ENCODE measurements around the gene SCAPER. TPM values are rescaled to one million over a fixed set of nuclear protein-coding genes. Genes with fewer than 3 reads are reported as not detected.

SCAPER gene
- total and polyA plus RNA-seq, 2 of the 4 experiments (the other 2 are of a cell fraction), result 2.9 to 9.7 TPM

- CTCF ChIA-PET, result no interaction called here
- in situ Hi-C loops (cut with MboI; ENCODE audit: low sequenced_read_pairs), result no loop called here
These were observed 89.7 kb downstream of the SCAPER start for GRCh38 chr15:76815421-76815820.

More at GRCh38 chr15:76815421-76815820, 89.7 kb downstream of the SCAPER start:
- no peak overlapping the region for H3K4me2 ChIP-seq (ENCODE audit: low read depth, low read length)
- H3K4me3 ChIP-seq (ENCODE audit: insufficient read depth, low read depth, low read length), result no peak overlapping the region
- no peak for DNase-seq
- H2BK15ac ChIP-seq (ENCODE audit: low read depth, low read length), result no peak overlapping the region
- no peaks in the 10 kb centered on the region for H3K27me3 ChIP-seq (ENCODE audit: control insufficient read depth, insufficient read depth, low read length)
- H3K56ac ChIP-seq (ENCODE audit: extremely low read depth, insufficient read depth, low read length), result no peak overlapping the region
- no peak overlapping the region for H3K4ac ChIP-seq (ENCODE audit: low read depth, low read length)
- TF ChIP-seq MAFK (IDR thresholded peaks at IDR 0.05; ENCODE audit: low read depth, low read length) (no peak), RFX5 (IDR thresholded peaks at IDR 0.05; ENCODE audit: low read depth, low read length) (no peak), FOS (IDR thresholded peaks at IDR 0.05; ENCODE audit: low read depth, low read length) (no peak), NFE2L2 (IDR thresholded peaks at IDR 0.05; ENCODE audit: low read depth, low read length) (no peak), RCOR1 (IDR thresholded peaks at IDR 0.05; ENCODE audit: insufficient replicate concordance, low read length) (no peak), RAD21 (IDR thresholded peaks at IDR 0.05; ENCODE audit: low read length) (no peak), BHLHE40 (IDR thresholded peaks at IDR 0.05; ENCODE audit: low read depth, low read length) (no peak), POLR2A (IDR thresholded peaks at IDR 0.05; ENCODE audit: low read depth, low read length) (no peak), SMC3 (IDR thresholded peaks at IDR 0.05; ENCODE audit: low read depth, low read length) (no peak), CHD1 (IDR thresholded peaks at IDR 0.05; ENCODE audit: low read depth, low read length) (no peak), MXI1 (IDR thresholded peaks at IDR 0.05; ENCODE audit: borderline replicate concordance, low read depth, low read length) (no peak), MAZ (IDR thresholded peaks at IDR 0.05; ENCODE audit: borderline replicate concordance, low read depth, low read length) (no peak)
- TF ChIP-seq, protein P1, sequence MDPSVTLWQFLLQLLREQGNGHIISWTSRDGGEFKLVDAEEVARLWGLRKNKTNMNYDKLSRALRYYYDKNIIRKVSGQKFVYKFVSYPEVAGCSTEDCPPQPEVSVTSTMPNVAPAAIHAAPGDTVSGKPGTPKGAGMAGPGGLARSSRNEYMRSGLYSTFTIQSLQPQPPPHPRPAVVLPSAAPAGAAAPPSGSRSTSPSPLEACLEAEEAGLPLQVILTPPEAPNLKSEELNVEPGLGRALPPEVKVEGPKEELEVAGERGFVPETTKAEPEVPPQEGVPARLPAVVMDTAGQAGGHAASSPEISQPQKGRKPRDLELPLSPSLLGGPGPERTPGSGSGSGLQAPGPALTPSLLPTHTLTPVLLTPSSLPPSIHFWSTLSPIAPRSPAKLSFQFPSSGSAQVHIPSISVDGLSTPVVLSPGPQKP (IDR thresholded peaks at IDR 0.05; ENCODE audit: borderline replicate concordance, low read depth, low read length), result no peak
- TF ChIP-seq, protein P2, sequence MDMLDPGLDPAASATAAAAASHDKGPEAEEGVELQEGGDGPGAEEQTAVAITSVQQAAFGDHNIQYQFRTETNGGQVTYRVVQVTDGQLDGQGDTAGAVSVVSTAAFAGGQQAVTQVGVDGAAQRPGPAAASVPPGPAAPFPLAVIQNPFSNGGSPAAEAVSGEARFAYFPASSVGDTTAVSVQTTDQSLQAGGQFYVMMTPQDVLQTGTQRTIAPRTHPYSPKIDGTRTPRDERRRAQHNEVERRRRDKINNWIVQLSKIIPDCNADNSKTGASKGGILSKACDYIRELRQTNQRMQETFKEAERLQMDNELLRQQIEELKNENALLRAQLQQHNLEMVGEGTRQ (IDR thresholded peaks at IDR 0.05; ENCODE audit: low read depth, low read length), result no peak
- H2BK20ac ChIP-seq (ENCODE audit: low read depth, low read length), result no peak overlapping the region
- H2AFZ ChIP-seq (replicated peaks; ENCODE audit: low read length, poor library complexity), result no peak overlapping the region
- BruUV-seq (replicated peaks), result no TSS peak
- H3K14ac ChIP-seq (replicated peaks; ENCODE audit: low read depth, low read length), result no peak overlapping the region
- H2AK5ac ChIP-seq (ENCODE audit: low read depth, low read length), result no peak overlapping the region
- no peak overlapping the region for H2AK9ac ChIP-seq (replicated peaks; ENCODE audit: low read depth, low read length, poor library complexity)
- H3K9me1 ChIP-seq (ENCODE audit: insufficient read depth, low read length), result no peaks in the 10 kb centered on the region
- no CpG with 5 or more reads among the region's 5 CpGs for WGBS, 2 experiments (ENCODE audit: extremely low coverage in 2 of 2, insufficient read length in 1 of 2)
- H3K36me3 ChIP-seq (ENCODE audit: control insufficient read depth, insufficient read depth, low read length), result no peaks in the 10 kb centered on the region
- H3K27ac ChIP-seq (ENCODE audit: insufficient read depth, low read length), result no peak overlapping the region
- 0 out of 2 replicates have a peak, but pooled peaks cover 1% of the 10 kb centered on the region for H3K9me3 ChIP-seq (ENCODE audit: control insufficient read depth, insufficient read depth, low read length)
- dilution Hi-C loops (cut with HindIII; ENCODE audit: low sequenced_read_pairs, unreplicated experiment), result no loop called here
- no peak overlapping the region for H3K18ac ChIP-seq (ENCODE audit: low read depth, low read length)
- no peak for ATAC-seq (ENCODE audit: low read depth)
- no peak overlapping the region for H3K9ac ChIP-seq (ENCODE audit: low read depth, low read length)
- no peaks in the 10 kb centered on the region for H3K4me1 ChIP-seq (ENCODE audit: control insufficient read depth, insufficient read depth, low read length)
- H2BK120ac ChIP-seq (ENCODE audit: low read depth, low read length), result no peak overlapping the region
- H4K91ac ChIP-seq (ENCODE audit: insufficient read depth, low read depth, low read length), result no peak overlapping the region
- peaks cover 0 to 3% of the 10 kb centered on the region in 2 experiments; a peak in 1 of 4 replicates for H3K79me1 ChIP-seq (ENCODE audit: low read depth in 1 of 2, low read length in 2 of 2)
- POLR2A ChIA-PET (ENCODE audit: unreplicated experiment), result no interaction called here
- H3K23ac ChIP-seq (ENCODE audit: low read depth, low read length), result no peak overlapping the region
- no peak overlapping the region for H4K5ac ChIP-seq (ENCODE audit: low read depth, low read length)
- intact Hi-C loops (cut with micrococcal nuclease), result no loop called here
- no peak overlapping the region for H4K8ac ChIP-seq (ENCODE audit: low read depth in 2 of 2, low read length in 2 of 2)
- no peaks in the 10 kb centered on the region for H4K20me1 ChIP-seq (ENCODE audit: insufficient read depth, low read length)
- no peak overlapping the region for H2BK5ac ChIP-seq (ENCODE audit: low read depth, low read length, poor library complexity, severe bottlenecking)
